Measurements from ENCODE around the gene HDGFL2.

GRCh38 chr19:4449022-4449638 is 23.0 kb upstream of the HDGFL2 start:
- TF ChIP-seq, protein P1, sequence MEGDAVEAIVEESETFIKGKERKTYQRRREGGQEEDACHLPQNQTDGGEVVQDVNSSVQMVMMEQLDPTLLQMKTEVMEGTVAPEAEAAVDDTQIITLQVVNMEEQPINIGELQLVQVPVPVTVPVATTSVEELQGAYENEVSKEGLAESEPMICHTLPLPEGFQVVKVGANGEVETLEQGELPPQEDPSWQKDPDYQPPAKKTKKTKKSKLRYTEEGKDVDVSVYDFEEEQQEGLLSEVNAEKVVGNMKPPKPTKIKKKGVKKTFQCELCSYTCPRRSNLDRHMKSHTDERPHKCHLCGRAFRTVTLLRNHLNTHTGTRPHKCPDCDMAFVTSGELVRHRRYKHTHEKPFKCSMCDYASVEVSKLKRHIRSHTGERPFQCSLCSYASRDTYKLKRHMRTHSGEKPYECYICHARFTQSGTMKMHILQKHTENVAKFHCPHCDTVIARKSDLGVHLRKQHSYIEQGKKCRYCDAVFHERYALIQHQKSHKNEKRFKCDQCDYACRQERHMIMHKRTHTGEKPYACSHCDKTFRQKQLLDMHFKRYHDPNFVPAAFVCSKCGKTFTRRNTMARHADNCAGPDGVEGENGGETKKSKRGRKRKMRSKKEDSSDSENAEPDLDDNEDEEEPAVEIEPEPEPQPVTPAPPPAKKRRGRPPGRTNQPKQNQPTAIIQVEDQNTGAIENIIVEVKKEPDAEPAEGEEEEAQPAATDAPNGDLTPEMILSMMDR (IDR thresholded peaks at IDR 0.05), result no peak
- TF ChIP-seq POLR2AphosphoS5 (IDR thresholded peaks at IDR 0.05) (no peak), POLR2A (IDR thresholded peaks at IDR 0.05) (no peak)

All from breast epithelium (tissue), 3 donors.